HG02870 (cell line): ENCODE data around the gene PCYT2.
"Not testable (repeated sequence)": the region's sequence is repeated elsewhere in the genome, so short reads cannot be mapped to it uniquely, and the experiment has no call there.

Experiments
- ATAC-seq: cut with Tn5 transposase; IDR thresholded peaks from one replicate; pipeline ENCODE4 v1.9.1; 2021; ENCODE audit warnings: mild to moderate bottlenecking, moderate library complexity; ENCODE audit not compliant: unreplicated experiment

Gene PCYT2

GRCh38 chr17:81911277-81911961 is at the start of gene PCYT2:
Gene PCYT2, minus strand, starts transcription at chr17:81911399. Its CDS starts 44 bp downstream, at chr17:81911355.
- ATAC-seq, result peak; percentile 65

GRCh38 chr17:81960130-81960958 is 49.1 kb upstream of the PCYT2 start:
- no peak for ATAC-seq

GRCh38 chr17:81959362-81960129 is 48.3 kb upstream of the PCYT2 start:
- ATAC-seq, result no peak

- ATAC-seq, result no peak
Observed at GRCh38 chr17:81958633-81959342, 47.6 kb upstream of the PCYT2 start.

- no peak for ATAC-seq
Observed at GRCh38 chr17:81957691-81958432, 46.7 kb upstream of the PCYT2 start.

DNA sequence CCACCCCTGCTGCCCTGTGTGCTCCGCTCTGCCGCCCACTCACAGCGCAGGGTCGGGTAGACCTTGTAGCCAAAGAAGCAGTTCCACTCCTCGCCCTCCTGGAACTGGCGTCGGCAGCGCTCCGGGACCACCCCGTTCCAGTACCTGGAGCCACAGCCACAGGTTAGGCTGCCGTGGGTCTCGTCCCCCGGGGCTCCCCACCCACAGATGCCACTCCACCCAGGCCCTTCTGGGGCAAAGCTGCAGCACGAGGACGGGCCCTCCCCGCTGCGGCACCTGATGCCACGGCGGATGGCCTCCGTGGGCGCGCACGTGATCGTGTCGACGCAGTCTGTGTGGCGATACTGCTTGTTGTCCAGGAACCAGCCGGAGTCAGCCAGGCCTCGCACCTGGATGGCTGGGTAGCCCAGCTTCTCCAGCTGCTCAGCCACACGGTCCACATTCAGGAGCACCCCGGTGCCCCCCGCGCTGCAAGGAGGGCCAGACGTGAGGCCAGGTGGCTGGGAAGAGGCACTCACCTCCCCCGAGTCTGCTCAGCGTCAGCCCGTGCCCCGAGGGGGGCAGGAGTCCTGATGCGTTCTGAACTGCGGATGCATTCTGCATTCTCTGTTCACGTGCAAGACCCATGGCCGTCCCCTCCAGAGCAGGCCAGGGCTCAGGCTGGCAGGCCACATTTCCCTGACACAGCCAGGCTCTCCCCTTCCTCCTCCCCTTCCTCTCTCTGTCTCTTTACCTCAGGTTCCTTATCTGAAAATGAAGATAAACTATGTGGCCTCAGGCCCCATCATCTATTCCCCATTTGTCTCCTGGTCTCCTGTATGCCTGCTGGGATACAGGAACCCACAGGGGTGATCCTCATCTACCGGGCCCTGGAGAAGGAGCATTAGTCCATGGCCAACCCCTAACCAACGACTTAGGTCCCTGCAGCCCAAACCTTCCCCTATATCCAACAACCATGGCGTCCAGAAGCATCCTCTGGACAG is 45.7 kb upstream of the PCYT2 start:
- ATAC-seq, result no peak

DNA sequence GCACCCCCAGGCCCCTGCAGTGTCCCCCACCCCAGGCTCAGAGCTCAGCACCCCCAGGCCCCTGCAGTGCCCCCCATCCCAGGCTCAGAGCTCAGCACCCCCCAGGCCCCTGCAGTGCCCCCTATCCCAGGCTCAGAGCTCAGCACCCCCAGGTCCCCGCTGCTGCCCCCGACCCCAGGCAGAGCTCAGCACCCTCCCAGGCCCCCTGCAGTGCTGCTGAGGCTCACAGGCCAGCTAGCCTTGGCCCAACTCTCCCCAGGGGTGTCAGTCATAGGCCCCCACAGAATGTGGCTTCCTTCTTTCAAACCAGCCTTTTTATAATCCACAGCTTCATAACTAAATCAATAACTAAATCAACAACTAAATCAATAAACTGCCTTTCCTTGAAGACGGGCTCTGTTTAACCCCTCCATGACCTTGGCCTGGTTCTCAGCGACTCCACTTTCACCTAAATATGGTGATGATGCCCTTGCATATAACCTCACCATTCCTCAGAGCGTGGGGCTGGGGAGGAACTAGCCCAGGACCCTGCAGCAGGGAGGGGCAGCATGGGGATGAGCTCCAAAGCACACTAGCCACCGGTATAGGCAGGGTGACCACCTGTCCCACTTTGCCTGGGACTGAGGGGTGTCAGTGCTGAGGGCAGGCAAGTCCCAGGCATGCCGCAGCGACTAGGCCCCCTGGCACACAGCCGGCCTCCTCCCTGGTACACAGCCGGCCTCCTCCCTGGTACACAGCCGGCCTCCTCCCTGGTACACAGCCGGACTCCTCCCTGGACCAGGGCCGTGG is 44.8 kb upstream of the PCYT2 start:
- ATAC-seq, result no peak

- ATAC-seq, result no peak
Observed at GRCh38 chr17:81955058-81955681, 44.0 kb upstream of the PCYT2 start.

DNA sequence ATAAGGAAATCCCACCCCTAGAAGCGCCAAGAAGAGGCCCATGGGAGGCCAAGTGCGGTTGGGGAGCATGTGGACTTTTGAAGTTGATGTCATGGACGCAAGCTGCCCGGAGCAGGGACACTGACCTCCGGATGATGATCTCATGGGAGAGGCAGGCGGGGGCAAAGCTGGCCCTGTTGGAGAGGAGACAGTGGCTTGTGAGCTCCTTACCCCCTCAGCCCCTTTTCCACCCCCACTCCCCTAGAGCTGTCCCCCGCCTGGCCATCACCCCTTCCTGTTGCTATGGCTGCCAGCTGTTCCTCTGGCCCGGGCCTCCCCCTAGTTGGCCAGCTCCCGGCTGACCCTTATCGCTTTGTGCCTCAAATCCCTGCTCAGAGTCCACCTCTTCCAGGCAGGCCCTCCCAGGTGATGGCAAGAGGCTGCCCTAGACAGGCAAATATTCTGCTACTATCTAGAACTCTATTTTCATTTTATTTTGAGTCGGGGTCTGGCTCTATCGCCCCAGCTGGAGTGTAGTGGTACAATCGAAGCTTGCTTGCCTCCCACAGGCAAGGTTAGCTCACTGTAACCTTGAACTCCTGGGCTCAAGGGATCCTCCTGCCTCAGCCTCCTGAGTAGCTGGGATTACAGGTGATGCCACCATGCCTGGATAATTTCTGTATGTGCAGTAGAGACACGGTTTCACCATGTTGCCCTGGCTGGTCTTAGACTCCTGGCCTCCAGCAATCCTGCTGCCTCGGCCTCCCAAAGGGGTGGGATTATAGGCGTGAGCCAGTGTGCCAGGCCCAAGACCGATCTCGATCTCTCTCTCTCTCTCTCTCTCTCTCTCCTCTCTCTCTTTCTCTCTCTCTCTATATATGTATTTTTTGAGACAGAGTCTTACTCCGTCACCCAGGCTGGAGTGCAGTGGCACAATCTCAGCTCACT is 43.2 kb upstream of the PCYT2 start:
- ATAC-seq, result no peak

DNA sequence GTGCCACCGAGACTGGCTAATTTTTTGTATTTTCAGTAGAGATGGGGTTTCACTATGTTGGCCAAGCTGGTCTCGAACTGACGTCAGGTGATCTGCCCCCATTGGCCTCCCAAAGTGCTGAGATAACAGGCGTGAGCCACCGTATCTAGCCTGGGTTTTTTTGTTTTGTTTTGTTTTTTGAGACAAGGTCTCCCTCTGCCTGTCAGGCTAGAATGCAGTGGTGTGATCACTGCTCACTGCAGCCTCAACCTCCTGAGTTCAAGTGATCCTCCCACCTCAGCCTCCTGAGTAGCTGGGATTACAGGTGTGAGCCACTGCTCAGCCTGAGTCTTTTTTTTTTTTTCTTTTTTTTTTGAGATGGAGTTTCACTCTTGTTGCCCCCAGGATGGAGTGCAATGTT is 42.2 kb upstream of the PCYT2 start:
- ATAC-seq, result not testable (repeated sequence)

DNA sequence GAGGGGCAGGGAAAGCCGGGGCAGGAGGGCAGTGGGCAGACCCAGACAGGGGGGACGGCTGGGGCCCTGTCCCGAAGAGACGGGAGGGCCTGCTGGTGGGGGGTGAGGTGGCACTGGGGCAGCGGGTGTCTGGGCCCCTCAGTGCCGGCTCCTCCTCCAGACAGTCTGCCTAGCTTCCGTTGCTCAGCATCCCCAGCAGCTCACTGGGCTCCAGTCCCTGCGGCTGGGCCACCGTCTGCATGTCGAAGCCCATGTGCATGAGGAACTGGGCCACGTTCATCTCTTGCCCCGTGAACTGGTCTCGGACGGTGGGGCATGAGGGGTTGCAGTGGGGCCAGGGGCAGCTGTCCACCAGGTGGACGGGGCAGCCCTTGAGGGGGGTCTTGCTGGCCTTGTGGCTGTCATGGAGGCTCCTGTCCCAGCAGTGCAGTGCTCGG is 41.6 kb upstream of the PCYT2 start:
- no peak for ATAC-seq

- ATAC-seq, result no peak
Observed at GRCh38 chr17:81951785-81952684, 40.8 kb upstream of the PCYT2 start.

DNA sequence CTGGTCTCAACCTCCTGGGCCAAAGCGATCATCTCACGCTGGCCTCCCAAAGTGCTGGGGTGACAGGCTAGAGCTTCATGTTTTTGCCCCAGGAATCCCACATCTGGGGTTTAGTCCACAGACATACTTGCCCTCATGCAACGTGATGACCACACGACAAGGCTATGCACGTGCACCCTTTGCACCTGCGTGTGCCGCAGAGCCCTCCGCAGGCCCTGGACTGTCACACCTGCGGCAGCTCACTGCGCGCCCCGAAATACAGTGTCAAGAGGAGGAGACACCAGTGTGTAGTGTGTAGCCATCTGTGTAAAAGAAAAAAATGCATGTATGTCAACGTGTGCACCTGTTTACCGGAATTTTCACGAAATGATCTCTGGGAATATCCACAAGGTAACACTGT is 39.3 kb upstream of the PCYT2 start:
- ATAC-seq, result no peak

GRCh38 chr17:81948635-81949378 is 37.6 kb upstream of the PCYT2 start:
- no peak for ATAC-seq

DNA sequence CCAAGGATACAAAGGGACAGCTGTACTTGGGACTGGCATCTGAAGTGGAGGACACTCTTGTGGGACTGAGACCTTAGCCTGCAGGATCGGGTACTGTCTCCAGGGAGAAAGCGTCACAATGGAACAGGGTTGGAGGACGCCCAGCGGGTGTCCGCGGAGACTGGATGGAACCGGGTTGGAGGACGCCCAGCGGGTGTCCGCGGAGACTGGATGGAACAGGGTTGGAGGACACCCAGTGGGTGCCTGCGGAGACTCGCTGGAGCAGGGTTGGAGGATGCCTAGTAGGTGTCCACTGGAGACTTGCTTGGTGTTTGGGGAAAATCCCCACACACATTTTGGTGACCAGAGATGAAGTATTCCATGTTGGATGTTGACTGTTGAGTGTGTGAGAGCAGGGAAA is 36.0 kb upstream of the PCYT2 start, which contains the start of gene MYADML2:
MYADML2 (minus strand) TSS at position 45 of the 400 bp plus-strand sequence. CDS start 5,492 bp downstream, outside the sequence.
- no peak for ATAC-seq
